Measurements from ENCODE around the gene SLC7A5.

SLC7A5 gene

DNA sequence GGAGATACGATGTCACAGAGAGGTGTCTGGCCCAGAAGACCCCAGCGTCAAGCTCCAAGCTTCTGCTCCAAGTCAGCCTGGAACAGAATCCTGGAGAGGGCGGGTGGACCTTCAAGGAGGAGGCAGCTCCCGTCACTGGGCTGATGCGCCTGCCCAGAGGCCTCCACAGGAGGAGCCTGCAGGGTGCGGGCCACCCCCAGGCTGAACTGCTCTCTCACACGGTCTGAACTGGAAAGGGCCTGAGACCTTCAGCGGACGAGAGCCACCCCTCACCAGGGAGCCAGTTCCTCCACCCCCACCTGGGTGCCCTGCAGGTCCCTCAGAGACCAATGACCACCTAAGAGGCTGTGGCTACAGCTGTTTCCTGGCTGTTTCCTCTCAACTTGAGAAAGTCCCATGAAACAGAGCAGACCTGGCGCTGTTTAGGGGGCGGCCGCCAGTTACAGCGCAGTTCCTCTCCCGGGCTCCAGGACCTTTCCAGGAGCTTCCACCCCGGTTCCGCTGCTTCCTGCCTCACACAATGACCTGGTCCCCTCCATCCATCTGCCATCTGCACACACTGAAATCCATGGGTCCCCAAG, 67.5 kb downstream of the SLC7A5 start:
- Histone ChIP-seq H3K9me2 (replicated peaks; ENCODE audit: insufficient read depth, low read length) (no peaks in the 10 kb centered on the region), H2AFZ (ENCODE audit: low read length) (no peak overlapping the region), H4K20me1 (ENCODE audit: insufficient read depth, low read length) (no peaks in the 10 kb centered on the region), H3K27ac (ENCODE audit: low read length) (no peak overlapping the region), H3K79me2 (ENCODE audit: low read length) (no peaks in the 10 kb centered on the region), H3K27me3 (replicated peaks; ENCODE audit: insufficient read depth, low read length) (no peaks in the 10 kb centered on the region), H3K36me3 (replicated peaks; ENCODE audit: insufficient read depth, low read length) (no peaks in the 10 kb centered on the region), H3K9ac (ENCODE audit: low read length) (no peak overlapping the region), H3K4me2 (ENCODE audit: low read depth, low read length) (no peak overlapping the region), H3K4me3 (ENCODE audit: low read length) (no peak overlapping the region), H3K4me1 (ENCODE audit: low read length) (peaks cover 10% of the 10 kb centered on the region), H3K9me3 (replicated peaks; ENCODE audit: insufficient read depth, low read length) (no peaks in the 10 kb centered on the region), H3F3A (ENCODE audit: insufficient read depth, low read length) (no peaks in the 10 kb centered on the region)
- TF ChIP-seq EZH2 (optimal IDR thresholded peaks at IDR 0.05; ENCODE audit: low read depth, low read length) (no peak), EZH2phosphoT487 (IDR thresholded peaks at IDR 0.05; ENCODE audit: low read length) (no peak)
- DNase-seq, result no peak

DNA sequence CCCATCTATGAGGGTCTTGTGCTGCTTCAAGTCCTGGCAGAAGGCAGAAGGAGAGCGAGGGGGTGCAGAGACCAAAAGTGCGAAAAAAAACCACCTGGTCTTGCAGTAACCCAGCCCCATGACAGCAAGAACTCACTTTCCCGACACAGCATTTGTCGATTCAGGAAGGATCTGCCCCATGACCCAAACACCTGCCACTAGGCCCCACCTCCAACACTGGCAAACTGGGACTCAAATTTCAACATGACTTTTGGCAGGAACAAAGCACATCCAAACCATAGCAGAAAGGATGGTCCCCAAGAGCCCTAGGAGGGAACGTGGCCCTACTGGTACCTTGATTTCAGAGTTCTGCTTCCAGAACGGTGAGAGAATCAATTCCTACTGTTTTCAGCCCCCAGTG, 68.8 kb downstream of the SLC7A5 start:
- H2AFZ ChIP-seq (ENCODE audit: low read length), result no peak overlapping the region
- no peaks in the 10 kb centered on the region for H3K27me3 ChIP-seq (replicated peaks; ENCODE audit: insufficient read depth, low read length)
- no peak for DNase-seq
- H3K4me2 ChIP-seq (ENCODE audit: low read depth, low read length), result no peak overlapping the region
- TF ChIP-seq EZH2phosphoT487 (IDR thresholded peaks at IDR 0.05; ENCODE audit: low read length) (no peak), CTCF (IDR thresholded peaks at IDR 0.05; ENCODE audit: low read length) (no peak), EZH2 (optimal IDR thresholded peaks at IDR 0.05; ENCODE audit: low read depth, low read length) (no peak)
- H3K9me2 ChIP-seq (replicated peaks; ENCODE audit: insufficient read depth, low read length), result no peaks in the 10 kb centered on the region
- H4K20me1 ChIP-seq (ENCODE audit: insufficient read depth, low read length), result no peaks in the 10 kb centered on the region
- H3K79me2 ChIP-seq (ENCODE audit: low read length), result no peaks in the 10 kb centered on the region
- H3K4me3 ChIP-seq (ENCODE audit: low read length), result no peak overlapping the region
- no peak overlapping the region for H3K27ac ChIP-seq (ENCODE audit: low read length)
- no peaks in the 10 kb centered on the region for H3K36me3 ChIP-seq (replicated peaks; ENCODE audit: insufficient read depth, low read length)
- no peak overlapping the region for H3K9ac ChIP-seq (ENCODE audit: low read length)
- no peaks in the 10 kb centered on the region for H3K9me3 ChIP-seq (replicated peaks; ENCODE audit: insufficient read depth, low read length)
- H3F3A ChIP-seq (ENCODE audit: insufficient read depth, low read length), result no peaks in the 10 kb centered on the region
- H3K4me1 ChIP-seq (ENCODE audit: low read length), result no peaks in the 10 kb centered on the region

GRCh38 chr16:87795336-87795735, 74.0 kb downstream of the SLC7A5 start:
- Histone ChIP-seq H3K4me3 (ENCODE audit: low read length) (no peak overlapping the region), H3K4me1 (ENCODE audit: low read length) (no peaks in the 10 kb centered on the region), H3K9me2 (replicated peaks; ENCODE audit: insufficient read depth, low read length) (no peaks in the 10 kb centered on the region), H3K4me2 (ENCODE audit: low read depth, low read length) (no peak overlapping the region), H3K79me2 (ENCODE audit: low read length) (no peaks in the 10 kb centered on the region), H3K27ac (ENCODE audit: low read length) (no peak overlapping the region), H3K9ac (ENCODE audit: low read length) (no peak overlapping the region), H3K36me3 (replicated peaks; ENCODE audit: insufficient read depth, low read length) (no peaks in the 10 kb centered on the region), H2AFZ (ENCODE audit: low read length) (no peak overlapping the region), H3F3A (ENCODE audit: insufficient read depth, low read length) (no peaks in the 10 kb centered on the region), H4K20me1 (ENCODE audit: insufficient read depth, low read length) (no peaks in the 10 kb centered on the region), H3K9me3 (replicated peaks; ENCODE audit: insufficient read depth, low read length) (no peaks in the 10 kb centered on the region), H3K27me3 (replicated peaks; ENCODE audit: insufficient read depth, low read length) (no peaks in the 10 kb centered on the region)
- TF ChIP-seq EZH2 (optimal IDR thresholded peaks at IDR 0.05; ENCODE audit: low read depth, low read length), result no peak
- no peak for TF ChIP-seq CTCF (IDR thresholded peaks at IDR 0.05; ENCODE audit: low read length)
- no peak for TF ChIP-seq EZH2phosphoT487 (IDR thresholded peaks at IDR 0.05; ENCODE audit: low read length)
- no peak for DNase-seq

GRCh38 chr16:87794485-87795078, 74.7 kb downstream of the SLC7A5 start:
- Histone ChIP-seq H3K4me1 (ENCODE audit: low read length) (no peaks in the 10 kb centered on the region), H3K79me2 (ENCODE audit: low read length) (no peaks in the 10 kb centered on the region), H3K9me2 (replicated peaks; ENCODE audit: insufficient read depth, low read length) (no peaks in the 10 kb centered on the region), H3K9ac (ENCODE audit: low read length) (no peak overlapping the region), H3F3A (ENCODE audit: insufficient read depth, low read length) (no peaks in the 10 kb centered on the region), H4K20me1 (ENCODE audit: insufficient read depth, low read length) (no peaks in the 10 kb centered on the region), H3K27me3 (replicated peaks; ENCODE audit: insufficient read depth, low read length) (no peaks in the 10 kb centered on the region), H2AFZ (ENCODE audit: low read length) (no peak overlapping the region), H3K4me2 (ENCODE audit: low read depth, low read length) (no peak overlapping the region), H3K36me3 (replicated peaks; ENCODE audit: insufficient read depth, low read length) (no peaks in the 10 kb centered on the region), H3K27ac (ENCODE audit: low read length) (no peak overlapping the region), H3K4me3 (ENCODE audit: low read length) (no peak overlapping the region), H3K9me3 (replicated peaks; ENCODE audit: insufficient read depth, low read length) (no peaks in the 10 kb centered on the region)
- TF ChIP-seq EZH2phosphoT487 (IDR thresholded peaks at IDR 0.05; ENCODE audit: low read length), result no peak
- TF ChIP-seq EZH2 (optimal IDR thresholded peaks at IDR 0.05; ENCODE audit: low read depth, low read length), result no peak
- TF ChIP-seq CTCF (IDR thresholded peaks at IDR 0.05; ENCODE audit: low read length), result no peak
- DNase-seq, result no peak

All from MM.1S (cell line).